Endothelial cell (in vitro differentiated cells): ENCODE measurements around the gene PAAF1. TPM values are rescaled to one million over a fixed set of nuclear protein-coding genes. Genes with fewer than 3 reads are reported as not detected.

Source experiments
- DNase-seq: peaks from one replicate; pipeline ENCODE4 v3.0.0; 2021; ENCODE audit warnings: low spot score
- H3K27ac Mint-ChIP-seq: one replicate; pipeline ENCODE4 v1.8.0; 2021; ENCODE audit warnings: mixed read lengths, inconsistent platforms; ENCODE audit not compliant: unreplicated experiment
- H3K27me3 Mint-ChIP-seq: one replicate; pipeline ENCODE4 v1.8.0; 2021; ENCODE audit warnings: mild to moderate bottlenecking, moderate library complexity, mixed read lengths, inconsistent platforms; ENCODE audit not compliant: unreplicated experiment
- H3K36me3 Mint-ChIP-seq: one replicate; pipeline ENCODE4 v1.8.0; 2021; ENCODE audit warnings: mild to moderate bottlenecking, low read depth, mixed read lengths, inconsistent platforms; ENCODE audit not compliant: unreplicated experiment
- H3K4me1 Mint-ChIP-seq: one replicate; pipeline ENCODE4 v1.8.0; 2021; ENCODE audit warnings: mild to moderate bottlenecking, mixed read lengths, inconsistent platforms; ENCODE audit not compliant: unreplicated experiment
- H3K4me3 Mint-ChIP-seq: one replicate; pipeline ENCODE4 v1.8.0; 2021; ENCODE audit warnings: mild to moderate bottlenecking, mixed read lengths, inconsistent platforms; ENCODE audit not compliant: unreplicated experiment
- H3K9me3 Mint-ChIP-seq: one replicate; pipeline ENCODE4 v1.8.0; 2021; ENCODE audit warnings: mixed read lengths, inconsistent platforms; ENCODE audit not compliant: unreplicated experiment
- CTCF ChIP-seq: fragments of 200-600 bp; sonication (generic); IDR thresholded peaks from one replicate; pipeline ENCODE4 v1.5.0; 2021; ENCODE audit warnings: antibody characterized with exemption; ENCODE audit not compliant: unreplicated experiment
- total RNA-seq: library from RNA; stranded (reverse); fragmentation: NEBNext Ultra II Directional; extraction: Animal tissue kit (Norgen Biotek cat#: 25700); gene quantifications from one replicate; pipeline ENCODE4 v1.2.1, GENCODE V29; 2021; ENCODE audit not compliant: unreplicated experiment

Gene PAAF1
- total RNA-seq, 1 donor from 2014 or later = 20.3 TPM

- Mint-ChIP-seq H3K9me3 (no peaks in the 10 kb centered on the region), H3K27ac (no peak overlapping the region), H3K4me3 (no peak overlapping the region), H3K4me1 (no peaks in the 10 kb centered on the region), H3K27me3 (no peaks in the 10 kb centered on the region), H3K36me3 (peaks cover 8% of the 10 kb centered on the region)
- DNase-seq = no peak
- TF ChIP-seq CTCF = no peak
These were observed 18.0 kb downstream of the PAAF1 start for GRCh38 chr11:73894725-73895335.

- Mint-ChIP-seq H3K27ac (no peak overlapping the region), H3K9me3 (no peaks in the 10 kb centered on the region), H3K4me1 (no peaks in the 10 kb centered on the region), H3K36me3 (peaks cover 7% of the 10 kb centered on the region), H3K4me3 (no peak overlapping the region), H3K27me3 (no peaks in the 10 kb centered on the region)
- TF ChIP-seq CTCF = no peak
- no peak for DNase-seq
These were observed 25.5 kb downstream of the PAAF1 start for GRCh38 chr11:73902303-73902702.

GRCh38 chr11:73907191-73907590 lies 30.4 kb downstream of the PAAF1 start:
- peaks cover 5% of the 10 kb centered on the region for H3K4me1 Mint-ChIP-seq
- H3K9me3 Mint-ChIP-seq = no peaks in the 10 kb centered on the region
- no peak overlapping the region for H3K27ac Mint-ChIP-seq
- no peak overlapping the region for H3K4me3 Mint-ChIP-seq
- no peak for DNase-seq
- TF ChIP-seq CTCF = no peak
- peaks cover 14% of the 10 kb centered on the region for H3K36me3 Mint-ChIP-seq
- H3K27me3 Mint-ChIP-seq = no peaks in the 10 kb centered on the region

- Mint-ChIP-seq H3K27me3 (peaks cover 1% of the 10 kb centered on the region), H3K27ac (no peak overlapping the region), H3K4me1 (peaks cover 5% of the 10 kb centered on the region), H3K4me3 (no peak overlapping the region), H3K9me3 (no peaks in the 10 kb centered on the region), H3K36me3 (peaks cover 16% of the 10 kb centered on the region)
- no peak for TF ChIP-seq CTCF
- no peak for DNase-seq
These were observed 35.2 kb downstream of the PAAF1 start for GRCh38 chr11:73912026-73912425.

GRCh38 chr11:73913472-73913871 lies 36.7 kb downstream of the PAAF1 start:
- Mint-ChIP-seq H3K4me1 (no peaks in the 10 kb centered on the region), H3K4me3 (no peak overlapping the region), H3K9me3 (no peaks in the 10 kb centered on the region), H3K36me3 (peaks cover 16% of the 10 kb centered on the region), H3K27ac (no peak overlapping the region), H3K27me3 (peaks cover 1% of the 10 kb centered on the region)
- no peak for TF ChIP-seq CTCF
- DNase-seq = no peak
